Measurements from ENCODE around the gene MBD4.

MBD4 gene

GRCh38 chr3:129413687-129414506, 25.9 kb downstream of the MBD4 start:
- TF ChIP-seq ZBTB7A (IDR thresholded peaks at IDR 0.05; ENCODE audit: low read depth) (no peak), NFIC (IDR thresholded peaks at IDR 0.05) (no peak), CREB1 (IDR thresholded peaks at IDR 0.05; ENCODE audit: low read depth) (no peak), MAX (IDR thresholded peaks at IDR 0.05) (no peak), TAF1 (IDR thresholded peaks at IDR 0.05; ENCODE audit: low read depth) (no peak), USF1 (IDR thresholded peaks at IDR 0.05) (no peak), TCF12 (IDR thresholded peaks at IDR 0.05; ENCODE audit: low read depth) (no peak)

GRCh38 chr3:129412542-129413198, 27.1 kb downstream of the MBD4 start:
- no peak for TF ChIP-seq TEAD4 (IDR thresholded peaks at IDR 0.05)
- TF ChIP-seq ZBTB7A (IDR thresholded peaks at IDR 0.05; ENCODE audit: low read depth): no peak
- no peak for TF ChIP-seq TCF12 (IDR thresholded peaks at IDR 0.05; ENCODE audit: low read depth)
- no peak for TF ChIP-seq MAX (IDR thresholded peaks at IDR 0.05)
- no peak for TF ChIP-seq USF1 (IDR thresholded peaks at IDR 0.05)
- TF ChIP-seq NFIC (IDR thresholded peaks at IDR 0.05): no peak
- TF ChIP-seq EP300 (IDR thresholded peaks at IDR 0.05; ENCODE audit: borderline replicate concordance): no peak
- TF ChIP-seq TAF1 (IDR thresholded peaks at IDR 0.05; ENCODE audit: low read depth): no peak
- no peak for TF ChIP-seq CEBPB (IDR thresholded peaks at IDR 0.05)
- TF ChIP-seq RAD21 (IDR thresholded peaks at IDR 0.05; ENCODE audit: low read depth): no peak

GRCh38 chr3:129410971-129411370, 28.8 kb downstream of the MBD4 start:
- TF ChIP-seq TEAD4 (IDR thresholded peaks at IDR 0.05) (no peak), MAX (IDR thresholded peaks at IDR 0.05) (no peak), TCF12 (IDR thresholded peaks at IDR 0.05; ENCODE audit: low read depth) (no peak), YY1 (IDR thresholded peaks at IDR 0.05; ENCODE audit: low read depth) (no peak), EP300 (IDR thresholded peaks at IDR 0.05; ENCODE audit: borderline replicate concordance) (no peak), CEBPB (IDR thresholded peaks at IDR 0.05) (no peak), USF1 (IDR thresholded peaks at IDR 0.05) (no peak), ZBTB7A (IDR thresholded peaks at IDR 0.05; ENCODE audit: low read depth) (no peak), RAD21 (IDR thresholded peaks at IDR 0.05; ENCODE audit: low read depth) (no peak), EGR1 (IDR thresholded peaks at IDR 0.05) (no peak), FOXM1 (IDR thresholded peaks at IDR 0.05; ENCODE audit: borderline replicate concordance, low read depth) (no peak), TAF1 (IDR thresholded peaks at IDR 0.05; ENCODE audit: low read depth) (no peak), CREB1 (IDR thresholded peaks at IDR 0.05; ENCODE audit: low read depth) (no peak), REST (IDR thresholded peaks at IDR 0.05; ENCODE audit: low read depth) (no peak), NFIC (IDR thresholded peaks at IDR 0.05) (no peak)

GRCh38 chr3:129409541-129409940, 30.2 kb downstream of the MBD4 start:
- TF ChIP-seq CREB1 (IDR thresholded peaks at IDR 0.05; ENCODE audit: low read depth) (no peak), YY1 (IDR thresholded peaks at IDR 0.05; ENCODE audit: low read depth) (no peak), TCF12 (IDR thresholded peaks at IDR 0.05; ENCODE audit: low read depth) (no peak), ZBTB7A (IDR thresholded peaks at IDR 0.05; ENCODE audit: low read depth) (no peak), FOXM1 (IDR thresholded peaks at IDR 0.05; ENCODE audit: borderline replicate concordance, low read depth) (no peak)

GRCh38 chr3:129404610-129405009, 35.1 kb downstream of the MBD4 start:
- no peak for TF ChIP-seq TCF12 (IDR thresholded peaks at IDR 0.05; ENCODE audit: low read depth)
- no peak for TF ChIP-seq TAF1 (IDR thresholded peaks at IDR 0.05; ENCODE audit: low read depth)
- no peak for TF ChIP-seq ZBTB7A (IDR thresholded peaks at IDR 0.05; ENCODE audit: low read depth)
- no peak for TF ChIP-seq REST (IDR thresholded peaks at IDR 0.05; ENCODE audit: low read depth)
- TF ChIP-seq CEBPB (IDR thresholded peaks at IDR 0.05): no peak
- no peak for TF ChIP-seq USF1 (IDR thresholded peaks at IDR 0.05)
